HG03460 (cell line): ENCODE data around the gene TMEM270.
"Not testable (repeated sequence)": the region's sequence is repeated elsewhere in the genome, so short reads cannot be mapped to it uniquely, and the experiment has no call there.

Experiments used
- ATAC-seq: cut with Tn5 transposase; IDR thresholded peaks from one replicate; pipeline ENCODE4 v1.9.1; 2021; ENCODE audit not compliant: unreplicated experiment

TMEM270 gene

DNA sequence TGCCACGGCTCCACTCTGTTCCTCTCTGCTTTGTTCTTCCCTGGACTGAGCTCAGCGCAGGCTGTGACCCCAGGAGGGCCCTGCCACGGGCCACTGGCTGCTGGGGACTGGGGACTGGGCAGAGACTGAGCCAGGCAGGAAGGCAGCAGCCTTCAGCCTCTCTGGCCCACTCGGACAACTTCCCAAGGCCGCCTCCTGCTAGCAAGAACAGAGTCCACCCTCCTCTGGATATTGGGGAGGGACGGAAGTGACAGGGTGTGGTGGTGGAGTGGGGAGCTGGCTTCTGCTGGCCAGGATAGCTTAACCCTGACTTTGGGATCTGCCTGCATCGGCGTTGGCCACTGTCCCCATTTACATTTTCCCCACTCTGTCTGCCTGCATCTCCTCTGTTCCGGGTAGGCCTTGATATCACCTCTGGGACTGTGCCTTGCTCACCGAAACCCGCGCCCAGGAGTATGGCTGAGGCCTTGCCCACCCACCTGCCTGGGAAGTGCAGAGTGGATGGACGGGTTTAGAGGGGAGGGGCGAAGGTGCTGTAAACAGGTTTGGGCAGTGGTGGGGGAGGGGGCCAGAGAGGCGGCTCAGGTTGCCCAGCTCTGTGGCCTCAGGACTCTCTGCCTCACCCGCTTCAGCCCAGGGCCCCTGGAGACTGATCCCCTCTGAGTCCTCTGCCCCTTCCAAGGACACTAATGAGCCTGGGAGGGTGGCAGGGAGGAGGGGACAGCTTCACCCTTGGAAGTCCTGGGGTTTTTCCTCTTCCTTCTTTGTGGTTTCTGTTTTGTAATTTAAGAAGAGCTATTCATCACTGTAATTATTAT, 28.9 kb upstream of the TMEM270 start:
- ATAC-seq = no peak

DNA sequence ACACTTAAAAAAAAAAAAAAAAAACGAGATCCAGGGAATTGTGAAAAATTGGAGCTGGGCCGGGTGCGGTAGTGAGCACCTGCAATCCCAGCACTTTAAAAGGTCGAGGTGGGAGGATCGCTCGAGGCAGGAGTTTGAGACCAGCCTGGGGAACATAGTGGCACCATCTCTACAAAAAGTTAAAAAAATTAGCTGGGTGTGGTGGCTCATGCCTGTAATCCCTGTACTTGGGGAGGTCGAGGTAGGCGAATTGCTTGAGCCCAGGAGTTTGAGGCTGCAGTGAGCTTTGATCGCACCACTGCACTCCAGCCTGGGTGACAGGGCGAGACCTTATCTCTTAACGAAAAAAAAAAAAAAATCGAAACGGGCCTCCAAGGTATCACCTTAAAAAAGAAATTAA, 28.2 kb upstream of the TMEM270 start:
- no peak for ATAC-seq

DNA sequence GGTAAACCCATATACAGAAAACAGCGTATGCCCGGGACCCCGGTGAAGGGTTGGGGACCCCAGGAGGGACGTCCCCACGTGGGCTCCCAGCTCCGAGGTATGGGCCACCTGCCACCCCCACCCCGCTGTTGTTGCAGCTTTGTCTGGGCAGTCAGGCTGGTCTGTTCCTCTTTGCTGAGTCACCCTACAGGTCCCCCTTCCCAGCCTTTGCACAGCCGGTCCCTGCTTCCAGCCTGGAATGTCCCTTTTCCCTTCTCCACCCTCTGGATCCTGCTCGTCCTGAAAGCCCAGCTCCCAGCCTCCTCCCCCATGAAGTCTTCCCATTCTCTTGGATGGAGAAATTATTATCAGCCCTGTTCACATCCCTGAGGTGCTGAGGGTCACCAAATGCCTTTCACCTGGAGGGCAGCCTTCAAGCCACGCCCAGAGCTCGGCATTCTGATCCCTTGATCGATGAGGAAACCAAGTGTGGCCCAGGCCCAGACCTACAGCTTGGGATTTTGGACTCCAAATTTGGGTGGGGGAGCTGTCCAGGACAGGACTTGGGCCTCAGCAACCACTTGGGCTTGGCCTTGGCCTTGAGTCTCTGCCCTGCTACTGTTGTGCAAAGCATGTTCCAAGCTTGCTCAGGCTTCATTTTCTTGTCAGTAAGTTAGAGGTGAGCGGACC, 27.6 kb upstream of the TMEM270 start:
- ATAC-seq = no peak

DNA sequence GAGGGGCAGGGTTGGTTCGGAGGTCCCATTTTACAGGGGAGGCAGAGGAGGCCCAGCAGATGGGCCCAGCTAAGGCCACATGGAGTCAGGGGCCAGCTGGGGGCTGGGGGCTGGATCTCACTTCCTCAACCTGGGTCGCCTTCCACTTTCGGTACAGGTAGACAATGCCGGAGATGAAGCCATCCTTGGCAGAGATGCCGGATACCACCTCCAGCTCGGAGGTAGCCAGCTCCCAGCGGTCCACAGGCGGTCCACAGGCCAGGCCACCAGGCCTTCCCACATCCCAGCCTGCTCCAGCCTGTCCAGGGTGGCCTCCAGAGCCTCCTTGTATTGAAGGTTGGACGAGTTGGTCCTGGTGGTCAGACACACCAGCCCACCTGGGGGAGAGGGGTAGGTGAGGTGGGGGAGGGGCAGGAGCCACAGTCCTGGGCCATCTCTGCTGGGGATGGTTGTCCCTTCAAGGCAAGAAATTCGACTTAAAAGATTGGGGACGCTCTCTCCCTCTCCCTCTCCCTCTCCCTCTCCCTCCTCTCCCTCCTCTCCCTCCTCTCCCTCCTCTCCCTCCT, 26.2 kb upstream of the TMEM270 start:
- ATAC-seq = no peak

DNA sequence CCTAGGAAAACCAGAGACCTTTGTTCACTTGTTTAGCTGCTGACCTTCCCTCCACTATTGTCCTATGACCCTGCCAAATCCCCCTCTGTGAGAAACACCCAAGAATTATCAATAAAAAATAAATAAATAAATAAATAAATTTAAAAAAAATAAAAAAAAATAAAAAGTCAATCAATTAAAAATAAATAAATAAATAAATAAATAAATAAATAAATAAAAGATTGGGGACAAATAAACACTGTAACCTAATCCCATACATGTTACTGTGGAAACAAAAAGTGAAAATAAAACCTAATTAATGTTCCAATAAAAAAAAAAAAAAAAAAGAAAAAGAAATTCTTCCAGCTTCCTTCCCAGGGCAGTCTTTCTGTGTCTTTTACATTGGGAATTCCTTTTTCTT, 23.8 kb upstream of the TMEM270 start:
- not testable (repeated sequence) for ATAC-seq

DNA sequence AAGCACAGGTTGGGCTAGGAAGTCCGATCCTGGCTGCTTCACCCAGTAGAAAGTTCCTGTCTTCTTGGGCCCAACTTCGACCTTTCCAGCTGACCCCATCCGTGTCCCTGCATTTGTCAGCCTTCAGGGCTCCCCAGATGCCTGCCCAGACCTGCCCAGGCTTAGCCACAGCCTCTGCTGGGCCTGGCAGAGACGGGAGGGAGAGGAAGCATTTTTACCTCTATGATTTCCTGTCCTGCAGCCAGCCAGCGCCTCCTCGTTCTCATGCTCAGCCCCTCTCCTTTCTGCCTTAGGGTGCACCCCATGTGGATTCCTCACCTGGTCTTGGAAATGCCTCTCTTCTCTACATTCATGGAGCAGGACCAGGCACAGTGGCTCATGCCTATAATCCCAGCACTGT, 22.3 kb upstream of the TMEM270 start:
- no peak for ATAC-seq

DNA sequence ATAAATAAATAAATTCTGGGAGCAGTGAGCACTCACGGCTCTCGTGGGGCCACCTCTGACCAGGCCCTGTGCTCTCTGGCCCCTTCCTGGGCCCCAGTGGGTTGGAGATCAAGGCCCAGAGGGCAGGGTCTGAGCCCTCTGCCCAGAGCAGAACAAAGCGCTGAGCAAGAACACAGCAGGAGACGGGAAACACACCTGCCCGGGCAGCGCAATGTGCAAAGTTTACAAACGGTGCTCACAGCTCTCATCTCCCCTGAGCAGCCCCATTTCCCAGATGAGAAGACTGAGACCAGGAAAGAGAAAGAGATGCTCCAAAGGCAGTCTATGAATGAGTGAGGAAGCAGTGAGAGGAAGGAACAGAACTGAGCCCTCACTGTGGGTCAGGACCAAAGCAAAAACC, 21.7 kb upstream of the TMEM270 start:
- ATAC-seq = no peak

DNA sequence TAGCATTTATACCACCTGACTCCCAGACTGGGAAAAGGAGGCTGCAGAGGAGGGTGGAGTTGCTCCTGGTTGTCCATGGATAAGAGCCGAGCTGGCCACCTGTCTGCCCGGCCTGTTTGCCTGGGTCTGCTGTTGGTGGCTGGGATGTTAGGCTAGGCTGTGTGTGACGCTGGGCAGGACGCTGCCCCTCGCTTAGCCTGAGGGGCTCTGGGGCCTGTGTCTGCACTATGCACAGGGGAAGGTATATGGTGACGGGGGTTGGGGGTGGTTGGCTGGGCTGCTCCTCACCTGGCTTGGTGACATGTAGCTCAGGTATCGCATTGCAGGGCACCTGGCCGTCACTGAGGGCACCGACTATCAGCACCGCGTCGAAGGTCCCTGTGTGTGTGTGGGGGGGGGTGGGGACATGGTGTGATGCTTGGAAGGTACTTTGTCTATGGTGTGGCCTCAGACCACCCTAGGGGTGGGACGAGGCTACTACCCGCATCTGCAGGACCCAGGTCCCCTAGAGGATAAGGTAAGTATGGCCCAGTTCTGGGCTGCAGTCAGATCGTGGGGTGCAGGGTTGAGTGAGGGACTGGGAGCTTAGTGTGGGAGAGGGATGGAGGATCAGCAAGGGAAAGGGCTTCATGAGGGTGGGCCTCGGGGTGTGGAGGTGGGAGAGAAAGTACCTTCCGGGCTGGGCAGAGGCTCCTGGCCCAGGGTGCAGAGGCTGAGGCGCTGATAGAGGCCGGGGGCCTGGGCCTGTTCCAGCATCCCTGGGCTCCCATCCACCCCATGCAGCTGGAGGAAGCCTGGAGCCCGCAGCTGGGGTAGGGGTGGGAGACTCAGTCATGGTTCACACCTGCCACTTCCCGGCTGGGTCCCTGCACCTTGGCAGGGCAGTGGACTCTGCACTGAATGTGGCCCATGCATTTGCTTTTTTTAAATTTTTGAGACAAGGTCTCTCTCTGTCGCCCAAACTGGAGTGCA, 20.9 kb upstream of the TMEM270 start:
- ATAC-seq = no peak

DNA sequence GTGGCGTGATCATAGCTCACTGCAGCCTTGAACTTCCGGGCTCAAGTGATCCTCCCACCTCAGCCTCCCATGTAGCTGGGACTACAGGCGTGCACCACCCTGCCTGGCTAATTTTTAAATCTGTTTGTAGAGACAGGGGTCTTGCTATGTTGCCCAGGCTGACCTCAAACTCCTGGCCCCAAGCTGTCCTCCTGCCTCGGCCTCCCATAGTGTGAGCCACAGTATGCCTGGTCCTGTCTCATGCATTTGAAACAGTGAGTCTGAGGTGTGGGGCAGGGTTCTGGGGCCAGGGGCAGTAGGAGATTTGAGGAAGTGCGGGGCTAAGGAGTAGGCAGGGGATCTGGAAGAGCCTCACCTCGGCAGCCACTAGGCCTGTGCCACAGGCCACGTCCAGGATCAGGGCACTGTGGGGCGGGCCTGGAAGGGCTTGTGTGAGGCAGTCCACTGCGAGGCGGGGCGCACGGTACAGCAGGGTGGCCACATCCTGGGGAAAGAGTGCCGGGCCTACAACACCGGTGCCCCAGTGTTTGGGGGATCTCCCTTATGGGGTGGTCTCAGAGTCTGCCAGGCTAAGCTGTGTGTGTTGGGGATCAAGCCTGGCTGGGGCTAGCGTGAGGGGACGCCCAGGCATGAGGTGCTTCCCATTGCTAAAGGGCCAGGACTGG, 20.1 kb upstream of the TMEM270 start:
- ATAC-seq = no peak

DNA sequence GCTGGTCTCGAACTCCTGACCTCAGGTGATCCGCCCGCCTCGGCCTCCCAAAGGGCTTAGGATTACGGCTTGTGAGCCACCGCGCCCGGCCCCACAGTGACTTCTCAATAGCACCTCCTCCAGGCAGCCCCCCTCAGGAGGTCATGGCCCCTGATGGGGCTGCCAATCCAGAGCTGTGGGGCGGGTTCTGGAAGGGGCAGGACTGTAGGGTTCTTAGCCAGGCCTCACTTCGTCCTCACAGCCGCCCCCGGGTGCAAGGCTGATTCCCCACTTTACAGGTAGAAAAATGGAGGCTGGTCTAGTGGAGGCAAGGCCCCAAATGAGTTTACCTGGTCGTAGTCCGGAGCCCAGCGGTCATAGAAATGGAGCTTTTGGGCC, 19.3 kb upstream of the TMEM270 start:
- ATAC-seq = no peak

DNA sequence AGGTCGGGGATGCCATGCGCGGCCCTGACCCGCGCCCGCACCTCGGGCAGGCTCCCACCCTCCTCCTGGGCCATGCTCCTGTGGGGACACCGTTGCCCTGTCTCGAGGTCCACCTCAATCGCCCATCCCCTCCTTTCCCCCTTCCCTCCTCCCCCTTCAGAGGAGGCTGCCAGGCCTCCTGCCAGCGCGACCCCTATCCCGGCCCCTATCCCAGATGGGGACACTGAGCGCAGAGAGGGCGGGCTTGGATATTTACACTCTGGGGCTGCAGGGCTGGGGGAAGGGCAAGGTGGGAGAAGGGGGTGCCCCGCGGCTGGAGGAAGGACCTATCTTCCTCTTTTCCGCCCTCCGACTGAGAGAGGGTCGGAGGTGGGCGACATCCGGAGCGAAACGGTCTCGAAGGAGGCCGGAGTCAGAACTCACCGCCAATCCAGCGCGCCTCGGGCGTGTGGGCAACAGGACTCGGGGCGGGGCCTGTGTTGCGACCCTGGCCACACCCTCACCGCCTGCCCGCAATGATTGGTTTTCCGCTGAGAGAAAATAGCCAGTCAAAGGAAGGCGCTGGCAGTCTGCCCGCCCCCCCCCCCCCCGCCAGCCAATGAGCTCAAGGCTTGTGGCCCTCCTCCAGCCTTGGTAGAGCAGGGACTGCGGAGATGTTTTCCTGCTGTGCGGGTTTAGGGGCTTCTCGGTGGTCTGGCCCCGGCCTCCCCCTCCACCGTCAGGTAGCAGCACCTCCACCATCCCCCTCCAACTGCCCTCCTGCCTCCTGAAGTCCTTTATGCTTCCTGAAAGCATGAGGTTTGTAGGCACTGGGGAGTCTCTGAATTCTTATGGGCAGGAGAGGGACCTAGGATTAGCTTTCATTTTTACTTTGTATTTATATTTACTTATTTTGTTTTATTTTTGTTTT, 18.6 kb upstream of the TMEM270 start, which contains the start of gene METTL27:
TSS of gene METTL27 (minus strand) at position 450 of the 910 bp plus-strand sequence. CDS start at position 74, 376 bp downstream.
- peak; percentile 94 for ATAC-seq

DNA sequence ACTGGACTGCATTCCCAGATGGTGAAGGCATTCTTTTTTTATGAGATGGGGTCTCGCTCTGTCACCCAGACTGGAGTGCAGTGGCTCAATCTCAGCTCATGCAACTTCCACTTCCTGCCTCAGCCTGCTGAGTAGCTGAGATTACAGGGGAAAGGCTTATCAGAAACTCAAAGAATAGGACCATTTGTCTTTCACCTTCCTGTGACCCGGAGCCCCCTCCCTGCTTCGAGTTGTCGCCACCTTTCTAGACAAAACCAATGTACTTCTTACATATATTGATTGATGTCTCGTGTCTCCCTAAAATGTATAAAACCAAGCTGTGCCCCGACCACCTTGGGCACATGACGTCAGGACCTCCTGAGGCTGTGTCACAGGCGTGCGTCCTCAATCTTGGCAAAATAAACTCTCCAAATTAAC, 16.8 kb upstream of the TMEM270 start:
- no peak for ATAC-seq

DNA sequence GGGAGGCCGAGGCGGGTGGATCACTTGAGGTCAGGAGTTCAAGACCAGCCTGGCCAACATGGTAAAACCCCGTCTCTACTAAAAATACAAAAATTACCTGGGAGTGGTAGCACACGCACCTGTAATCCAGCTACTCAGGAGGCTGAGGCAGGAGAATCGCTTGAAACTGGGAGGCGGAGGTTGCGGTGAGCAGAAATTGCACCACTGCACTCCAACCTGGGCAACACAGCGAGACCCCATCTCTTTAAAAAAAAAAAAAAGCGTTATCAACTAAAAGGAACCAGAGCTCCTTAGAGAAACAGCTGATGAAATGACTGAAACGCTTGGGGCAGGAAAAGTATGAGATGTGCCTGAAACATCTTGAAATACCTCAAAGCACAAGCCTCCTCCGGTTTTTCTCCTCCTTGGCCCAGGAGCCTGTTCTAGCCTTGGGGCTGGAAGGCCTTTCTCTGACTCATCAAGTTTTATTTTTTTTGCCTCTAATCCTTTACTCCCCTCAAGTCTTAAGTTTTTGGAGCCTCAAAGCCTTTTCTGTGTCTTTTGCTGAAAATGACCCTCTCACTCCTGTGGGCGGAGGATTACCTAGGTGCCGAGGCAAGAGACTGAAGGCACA, 16.0 kb upstream of the TMEM270 start:
- no peak for ATAC-seq

DNA sequence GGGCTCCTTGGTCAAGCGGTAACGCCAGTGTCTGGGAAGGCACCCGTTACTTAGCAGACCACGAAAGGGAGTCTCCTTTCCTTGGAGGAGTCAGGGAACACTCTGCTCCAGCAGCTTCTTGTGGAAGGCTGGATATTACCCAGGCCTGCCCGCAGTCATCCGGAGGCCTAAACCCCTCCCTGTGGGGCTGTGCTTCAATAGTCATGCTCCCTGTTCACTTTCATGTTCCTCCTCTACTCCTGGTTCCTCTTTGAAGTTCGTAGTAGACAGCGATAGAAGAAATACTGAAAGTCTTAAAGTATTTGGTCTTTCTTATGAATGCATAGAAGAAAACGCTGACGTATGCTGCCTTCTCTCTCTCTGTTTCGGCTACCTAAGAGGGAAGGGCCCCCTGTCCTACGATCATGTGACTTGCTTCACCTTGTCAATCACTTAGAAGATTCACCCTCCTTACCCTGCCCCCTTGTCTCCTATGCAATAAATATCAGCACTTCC, 15.2 kb upstream of the TMEM270 start:
- not testable (repeated sequence) for ATAC-seq

DNA sequence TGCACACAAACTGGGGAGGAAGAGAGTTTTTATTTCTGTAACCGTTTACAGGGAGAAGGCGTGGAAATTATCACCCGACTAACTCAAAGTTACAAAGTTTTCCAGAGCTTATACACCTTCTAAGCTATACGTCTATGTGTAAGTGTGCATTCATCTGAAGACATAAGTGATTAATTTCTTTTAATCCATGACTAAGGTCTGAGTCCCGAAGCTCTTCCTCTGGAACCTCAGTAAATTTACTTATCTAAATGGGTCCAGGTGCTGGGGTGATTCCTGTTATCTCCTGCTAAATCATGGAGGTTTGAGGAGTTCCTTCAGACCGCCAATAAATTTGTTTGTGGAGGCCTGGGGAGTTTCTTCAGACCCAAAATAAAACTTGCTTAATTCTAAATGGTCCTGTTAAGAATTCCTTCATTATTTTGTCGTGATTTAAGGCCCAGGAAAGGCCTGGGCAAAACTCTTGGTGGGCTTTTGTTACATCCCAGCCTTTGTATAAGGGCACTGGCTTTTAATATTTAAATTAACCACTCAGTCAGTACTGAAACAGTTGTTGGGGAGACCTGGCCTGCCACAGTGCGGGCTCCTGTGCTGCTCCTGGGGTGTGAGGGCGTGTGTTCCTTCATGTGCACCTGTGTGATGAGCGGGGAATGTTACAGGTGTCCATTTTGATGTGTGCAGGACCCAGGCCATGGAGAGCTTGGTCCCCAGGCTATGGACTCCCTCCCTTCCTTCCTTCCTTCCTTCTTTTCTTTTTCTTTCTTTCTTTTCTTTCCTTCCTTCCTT, 12.8 kb upstream of the TMEM270 start:
- ATAC-seq = no peak

DNA sequence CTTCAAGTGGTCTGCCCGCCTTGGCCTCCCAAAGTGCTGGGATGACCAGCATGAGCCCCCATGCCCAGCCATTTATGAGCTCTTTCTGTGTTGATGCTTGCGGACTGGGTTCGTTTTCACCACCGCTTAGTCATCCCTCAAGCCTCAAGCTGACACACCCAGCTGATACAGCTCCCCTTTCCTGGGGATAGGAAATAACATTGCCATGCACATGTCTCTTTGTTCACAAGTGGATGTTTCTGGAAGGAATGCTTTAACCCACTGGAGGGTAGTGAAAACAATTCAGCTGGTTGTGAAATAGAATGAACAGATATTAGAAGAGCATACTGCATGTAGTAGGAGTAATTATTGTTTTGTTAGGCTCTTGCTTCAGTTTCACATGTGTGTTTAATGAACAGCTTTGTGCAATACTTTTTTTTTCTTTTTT, 10.2 kb upstream of the TMEM270 start:
- ATAC-seq = no peak

DNA sequence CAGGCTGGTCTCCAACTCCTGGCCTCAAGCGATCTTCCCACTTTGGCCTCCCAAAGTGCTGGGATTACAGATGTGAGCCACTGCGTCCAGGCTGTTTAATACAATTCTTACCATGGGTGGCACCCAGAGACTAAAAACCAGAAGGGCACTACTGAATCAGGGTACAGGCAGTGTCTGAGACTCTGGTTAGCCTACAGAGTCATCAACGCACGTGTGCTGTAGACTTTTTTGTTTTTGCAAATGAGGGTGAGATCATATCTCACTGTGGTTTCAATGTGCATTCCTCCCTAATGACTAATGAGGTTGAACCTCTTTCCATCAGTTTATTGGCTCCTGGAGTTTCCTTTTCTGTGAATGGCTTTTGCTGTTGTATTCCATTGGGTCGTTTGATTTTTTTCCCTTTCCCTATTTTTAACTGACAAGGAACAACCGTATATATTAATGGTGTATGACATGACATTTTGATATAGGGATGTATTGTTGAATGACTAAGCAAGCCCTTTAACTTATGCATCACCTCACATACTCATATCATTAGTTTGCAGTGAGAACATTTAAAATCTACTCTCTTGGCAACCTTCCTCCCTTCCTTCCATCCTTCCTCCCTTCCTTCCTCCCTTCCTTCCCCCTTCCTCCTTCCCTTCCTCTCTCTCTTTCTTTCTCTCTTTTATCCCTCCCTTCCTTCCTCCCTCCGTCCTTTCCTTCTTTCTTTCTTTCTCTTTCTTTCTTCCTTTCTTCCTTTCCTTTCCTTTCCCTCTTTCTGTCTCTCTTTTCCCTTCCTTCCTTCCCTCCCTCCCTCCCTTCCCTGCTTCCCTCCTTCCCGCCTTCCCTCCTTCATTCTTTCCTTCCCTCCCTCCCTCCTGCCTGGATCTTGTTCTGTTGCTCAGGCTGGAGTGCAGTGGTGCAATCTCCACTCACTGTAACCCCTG, 9.3 kb upstream of the TMEM270 start:
- ATAC-seq = peak; percentile 72
